Measurements from ENCODE around the gene RNF223. TPM values are rescaled to one million over a fixed set of nuclear protein-coding genes. Genes with fewer than 3 reads are reported as not detected.

RNF223 gene
- total RNA-seq, 1 donor from 2014 or later, result not detected

- H3K9me3 ChIP-seq (replicated peaks), result peaks cover 12% of the 10 kb centered on the region
- peaks cover 19% of the 10 kb centered on the region for H3K4me1 ChIP-seq
- peak overlapping the region; percentile 33 for H3K27ac ChIP-seq (replicated peaks)
- TF ChIP-seq CTCF (IDR thresholded peaks at IDR 0.05; ENCODE audit: borderline replicate concordance), result no peak
- H3K4me3 ChIP-seq, result peak overlapping the region; percentile 95
- intact Hi-C loops (cut with micrococcal nuclease), result no loop called here
- peaks cover 46% of the 10 kb centered on the region for H3K27me3 ChIP-seq (ENCODE audit: low read depth)
- peaks cover 12% of the 10 kb centered on the region for H3K36me3 ChIP-seq
- peak; percentile 21 for DNase-seq
Observed at GRCh38 chr1:1116701-1117468, 42.8 kb upstream of the RNF223 start.

GRCh38 chr1:1115786-1116700 is 41.9 kb upstream of the RNF223 start, which contains the start of gene C1orf159:
C1orf159 (minus strand) TSS chr1:1116089; CDS start chr1:1091543, 24,546 bp downstream.
- intact Hi-C loops (cut with micrococcal nuclease), result no loop called here
- Histone ChIP-seq H3K9me3 (replicated peaks) (peaks cover 12% of the 10 kb centered on the region), H3K4me3 (peak within 1 kb of the TSS; percentile 95), H3K36me3 (peaks cover 17% of the 10 kb centered on the region), H3K27ac (replicated peaks) (peak within 1 kb of the TSS; percentile 86), H3K4me1 (peaks cover 16% of the 10 kb centered on the region), H3K27me3 (ENCODE audit: low read depth) (peaks cover 38% of the 10 kb centered on the region)
- peak; percentile 99 for DNase-seq
- TF ChIP-seq CTCF (IDR thresholded peaks at IDR 0.05; ENCODE audit: borderline replicate concordance), result no peak

- Histone ChIP-seq H3K27me3 (ENCODE audit: low read depth) (peaks cover 30% of the 10 kb centered on the region), H3K4me1 (peaks cover 16% of the 10 kb centered on the region), H3K9me3 (replicated peaks) (peaks cover 12% of the 10 kb centered on the region), H3K36me3 (peaks cover 20% of the 10 kb centered on the region), H3K4me3 (peak overlapping the region; percentile 95), H3K27ac (replicated peaks) (peak overlapping the region; percentile 86)
- intact Hi-C loops (cut with micrococcal nuclease), result no loop called here
- DNase-seq, result peak; percentile 16
- TF ChIP-seq CTCF (IDR thresholded peaks at IDR 0.05; ENCODE audit: borderline replicate concordance), result no peak
Observed at GRCh38 chr1:1115136-1115785, 41.2 kb upstream of the RNF223 start.

- H3K4me3 ChIP-seq, result no peak overlapping the region
- peak; percentile 12 for DNase-seq
Observed at GRCh38 chr1:1114431-1114830, 40.3 kb upstream of the RNF223 start.

More at GRCh38 chr1:1114431-1114830, 40.3 kb upstream of the RNF223 start:
- Histone ChIP-seq H3K27me3 (ENCODE audit: low read depth) (peaks cover 21% of the 10 kb centered on the region), H3K9me3 (replicated peaks) (peaks cover 12% of the 10 kb centered on the region), H3K27ac (replicated peaks) (no peak overlapping the region), H3K4me1 (peaks cover 16% of the 10 kb centered on the region), H3K36me3 (peaks cover 20% of the 10 kb centered on the region)
- intact Hi-C loops (cut with micrococcal nuclease), result no loop called here
- no peak for TF ChIP-seq CTCF (IDR thresholded peaks at IDR 0.05; ENCODE audit: borderline replicate concordance)
